ENCODE results near the gene IZUMO2.
"Not testable (repeated sequence)": the region's sequence is repeated elsewhere in the genome, so short reads cannot be mapped to it uniquely, and the experiment has no call there.

The IZUMO2 gene

DNA sequence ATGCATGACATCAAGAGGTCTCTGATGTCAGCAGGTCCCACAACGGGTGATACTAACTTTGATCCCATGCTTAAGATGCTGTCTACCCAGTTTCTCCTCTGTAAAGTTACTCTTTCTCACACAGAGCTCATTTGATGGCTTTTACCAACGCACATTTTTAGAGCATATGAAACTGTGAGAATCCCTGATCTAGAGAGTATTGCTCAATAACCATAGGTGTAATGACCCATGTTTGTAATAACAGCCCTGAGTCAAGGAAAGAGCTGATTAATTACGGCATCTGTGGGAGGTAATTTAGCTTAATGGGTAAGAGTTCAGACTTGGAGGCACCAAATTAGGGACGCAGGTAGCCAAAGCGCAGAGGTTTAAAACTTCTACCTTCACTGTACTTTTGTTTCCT, 18.0 kb upstream of the IZUMO2 start:
- no peak for DNase-seq

DNA sequence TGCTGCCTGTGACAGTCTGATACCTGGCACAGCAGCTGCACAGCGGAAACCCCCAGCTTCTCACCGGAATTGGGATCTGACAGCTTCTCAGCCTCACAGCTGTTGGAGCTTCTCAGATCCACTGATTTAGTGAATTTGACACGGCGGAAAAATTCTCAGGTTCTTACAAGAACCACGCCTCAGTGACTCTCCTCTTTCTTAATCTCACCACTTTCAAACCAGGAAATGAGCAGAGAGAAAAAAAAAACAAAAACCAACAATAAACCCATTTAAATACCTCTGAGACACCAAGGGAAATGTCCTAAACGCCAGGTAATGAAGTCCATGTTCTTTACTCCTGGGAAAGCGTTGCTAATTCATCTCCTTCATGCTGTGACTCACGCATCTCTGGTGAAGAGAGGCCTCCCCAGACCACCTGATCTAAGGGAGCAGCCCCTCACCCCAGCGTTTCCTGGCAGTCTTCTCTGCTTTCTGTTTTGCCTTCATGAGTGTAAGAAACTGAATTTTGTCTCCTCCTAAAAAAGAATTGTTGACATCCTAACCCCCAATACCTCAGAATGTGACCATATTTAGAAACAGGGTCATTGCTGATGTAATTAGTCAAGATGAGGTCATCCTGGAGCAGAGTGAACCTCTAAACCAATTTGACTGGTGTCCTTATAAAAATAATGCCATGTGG, 15.9 kb upstream of the IZUMO2 start:
- DNase-seq: no peak

DNA sequence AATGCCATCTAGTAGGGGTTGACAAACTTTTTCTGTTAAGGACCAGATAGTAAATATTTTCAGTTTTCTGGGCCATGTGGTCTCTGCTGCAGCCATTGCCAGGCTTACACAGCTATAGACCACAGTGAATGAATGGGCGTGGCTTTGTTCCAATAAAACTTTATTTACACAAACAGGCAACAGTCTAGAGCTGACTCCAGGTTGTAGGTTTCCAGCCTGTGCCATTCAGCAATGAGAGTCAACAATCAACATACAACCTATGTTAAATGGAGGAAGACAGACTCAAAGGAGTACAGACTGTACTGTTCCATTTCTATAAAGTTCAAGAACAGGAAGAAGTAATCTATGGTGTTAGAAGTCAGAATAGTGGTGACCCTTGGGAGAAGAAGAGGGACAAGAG, 15.2 kb upstream of the IZUMO2 start:
- no peak for DNase-seq

- DNase-seq: no peak
Measured at GRCh38 chr19:50176775-50177174, 13.7 kb upstream of the IZUMO2 start.

GRCh38 chr19:50175924-50176323, 12.8 kb upstream of the IZUMO2 start:
- DNase-seq: no peak

- DNase-seq: no peak
Measured at GRCh38 chr19:50174100-50174793, 11.2 kb upstream of the IZUMO2 start.

DNA sequence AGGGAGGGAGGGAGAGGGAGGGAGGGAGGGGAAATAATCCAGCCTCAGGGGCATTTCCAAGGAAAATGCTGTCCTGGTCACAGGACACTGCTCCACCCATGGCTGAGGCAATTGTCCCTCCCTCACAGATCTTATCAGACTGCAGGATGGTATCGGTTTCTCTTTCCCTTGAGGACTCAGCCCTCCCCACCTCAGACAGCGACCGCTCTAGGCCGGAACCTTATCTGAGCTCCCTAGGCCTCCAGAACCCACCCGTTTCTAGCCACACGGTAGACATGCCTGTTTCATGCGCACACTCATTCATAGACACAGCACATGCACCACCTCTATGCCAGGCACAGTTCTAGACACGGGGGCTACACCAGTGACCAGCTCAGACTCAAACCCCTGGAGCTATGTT, 10.0 kb upstream of the IZUMO2 start:
- DNase-seq: no peak

- DNase-seq: no peak
Measured at GRCh38 chr19:50172726-50173125, 9.6 kb upstream of the IZUMO2 start.

DNA sequence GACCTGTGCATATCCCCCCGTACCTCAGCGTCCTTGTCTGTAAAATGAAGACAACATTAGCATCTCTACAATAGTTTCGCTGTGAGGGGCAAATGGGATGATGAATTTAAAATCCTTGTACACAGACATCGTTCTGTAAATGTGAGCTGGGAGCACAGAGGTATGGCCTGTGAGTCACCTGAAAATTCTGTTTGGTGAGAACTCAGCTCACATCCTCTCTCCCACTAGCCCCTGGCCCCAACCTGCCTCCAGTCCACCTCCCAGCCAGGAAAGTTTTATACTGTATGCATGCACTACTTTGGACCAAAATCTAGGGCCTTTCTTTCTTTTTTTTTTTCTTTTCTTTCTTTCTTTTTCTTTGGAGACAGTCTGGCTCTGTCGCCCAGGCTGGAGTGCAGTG, 8.7 kb upstream of the IZUMO2 start:
- no peak for DNase-seq

DNA sequence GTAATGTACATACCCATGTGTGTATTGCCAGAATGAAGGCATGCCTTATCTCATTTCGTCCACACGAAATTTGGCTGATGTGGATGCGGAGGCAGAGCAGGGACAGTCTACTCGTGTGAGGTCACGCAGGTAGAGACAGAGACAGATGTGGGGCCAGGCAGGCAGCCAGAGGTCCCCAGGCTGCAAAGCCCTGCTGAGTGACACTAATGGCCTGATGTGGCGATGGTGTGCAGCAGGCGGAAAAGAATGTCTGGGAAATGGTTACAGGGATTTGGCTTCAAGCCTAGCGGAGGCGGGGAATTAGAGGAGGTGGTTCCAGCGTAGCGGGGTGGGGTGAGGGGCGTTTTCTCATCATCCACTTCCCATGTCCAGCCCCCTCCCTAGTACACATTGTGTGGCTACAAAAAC, 4.2 kb upstream of the IZUMO2 start:
- DNase-seq: no peak

DNA sequence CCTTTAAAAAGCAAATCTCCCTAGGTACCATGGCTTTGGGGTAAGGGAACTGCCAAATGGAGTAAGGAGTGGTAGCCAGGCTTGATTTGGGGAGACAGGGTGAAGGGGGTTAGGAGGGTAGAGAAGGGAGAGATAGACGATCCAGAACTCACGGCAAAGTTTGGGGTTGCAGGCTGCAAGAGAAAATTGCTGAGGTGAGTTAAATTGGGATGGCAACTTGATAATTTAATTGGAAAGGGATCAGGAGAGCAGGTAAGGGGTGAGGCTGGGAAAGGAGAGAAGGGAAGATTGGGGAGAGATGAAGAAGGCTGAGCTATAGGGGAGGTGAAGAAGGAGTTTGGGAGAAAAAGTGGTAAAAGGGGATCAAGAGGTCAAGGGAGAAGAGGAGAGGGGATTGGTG, 4.0 kb downstream of the IZUMO2 start:
- no peak for DNase-seq

DNA sequence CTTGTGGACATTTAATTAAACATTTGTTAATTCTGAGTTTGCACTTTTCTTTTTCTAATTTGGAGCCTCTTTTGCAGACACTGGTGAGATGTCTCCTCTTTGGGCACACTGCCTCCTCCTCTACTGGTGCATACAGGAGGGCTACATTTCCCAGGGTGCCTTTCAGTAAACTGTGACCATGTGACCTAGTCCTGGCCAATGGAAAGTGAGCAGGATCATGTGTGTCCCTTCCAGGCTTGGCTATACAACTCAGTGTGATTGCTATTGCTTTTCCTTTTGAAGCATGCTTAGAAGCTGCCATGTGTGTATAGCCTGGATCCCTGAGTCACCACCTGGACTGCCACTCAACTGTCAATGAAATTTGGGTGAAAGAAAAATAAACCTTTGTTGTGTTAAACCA, 4.5 kb downstream of the IZUMO2 start:
- DNase-seq: no peak

DNA sequence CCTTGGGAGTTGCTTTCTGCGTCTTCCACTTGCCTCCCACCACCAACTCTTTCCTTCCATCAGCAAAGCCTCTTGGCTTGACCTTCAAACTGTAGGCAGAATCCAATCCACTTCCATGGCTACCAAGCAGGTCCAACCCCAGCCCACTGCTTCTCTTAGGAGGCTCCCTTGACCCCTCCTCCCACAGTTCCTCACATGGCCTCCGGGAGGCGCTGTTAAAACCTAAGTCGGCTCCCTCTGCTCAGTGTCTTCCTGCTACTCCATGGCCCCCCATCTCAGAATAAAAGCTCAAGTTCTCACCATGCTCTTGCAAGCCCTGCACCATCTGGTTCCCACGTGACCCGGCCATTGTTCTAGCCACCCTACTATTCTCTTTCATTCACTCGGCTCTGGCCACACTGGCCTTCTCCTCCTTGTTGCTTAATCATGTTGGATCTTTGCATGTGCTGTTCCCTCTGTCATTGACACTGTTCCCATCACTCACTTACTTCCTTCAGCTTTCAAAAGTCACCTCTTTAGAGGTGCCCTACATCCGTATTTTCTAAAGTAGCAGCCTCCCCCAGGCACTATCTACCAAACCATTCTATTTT, 7.5 kb downstream of the IZUMO2 start:
- DNase-seq: no peak

DNA sequence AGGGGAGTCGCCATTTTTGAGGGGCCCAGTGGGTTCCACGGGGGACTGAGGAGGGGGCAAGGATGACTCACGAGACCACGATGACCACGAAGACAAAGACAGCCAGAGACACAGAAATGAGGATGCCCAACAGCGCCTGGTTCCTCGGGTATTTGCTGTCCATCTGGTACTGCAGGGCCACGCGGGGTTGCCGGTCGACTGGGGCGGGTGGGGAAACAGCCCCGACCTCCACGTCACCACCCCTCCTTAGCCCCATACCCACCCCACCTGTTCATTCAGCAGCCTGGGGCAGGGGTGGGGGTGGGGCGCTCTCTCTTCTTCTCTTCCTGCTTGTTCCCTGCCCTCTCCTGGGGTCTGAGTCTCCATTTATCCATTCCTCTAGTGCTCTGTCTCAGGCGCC, 8.6 kb downstream of the IZUMO2 start:
- DNase-seq: no peak

DNA sequence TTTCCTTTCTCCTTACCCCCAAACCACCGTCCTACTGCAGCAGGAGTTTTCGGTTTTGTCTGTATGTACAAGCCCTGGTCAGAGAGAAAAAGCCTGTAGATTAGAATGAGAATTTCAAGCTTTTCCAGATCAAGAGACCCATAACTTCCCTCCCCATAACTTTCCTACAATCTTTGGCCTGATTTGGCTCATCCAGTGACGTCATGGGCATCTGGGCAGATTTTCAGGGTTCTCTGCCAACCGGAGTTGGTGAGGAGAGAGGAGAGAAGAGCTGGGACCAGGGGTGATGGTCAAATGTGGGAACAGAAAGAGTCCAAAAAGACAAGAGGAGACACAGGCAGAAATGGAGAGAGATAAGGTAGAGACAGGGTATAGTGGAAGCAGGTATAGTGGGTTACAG, 10.5 kb downstream of the IZUMO2 start:
- DNase-seq: no peak

DNA sequence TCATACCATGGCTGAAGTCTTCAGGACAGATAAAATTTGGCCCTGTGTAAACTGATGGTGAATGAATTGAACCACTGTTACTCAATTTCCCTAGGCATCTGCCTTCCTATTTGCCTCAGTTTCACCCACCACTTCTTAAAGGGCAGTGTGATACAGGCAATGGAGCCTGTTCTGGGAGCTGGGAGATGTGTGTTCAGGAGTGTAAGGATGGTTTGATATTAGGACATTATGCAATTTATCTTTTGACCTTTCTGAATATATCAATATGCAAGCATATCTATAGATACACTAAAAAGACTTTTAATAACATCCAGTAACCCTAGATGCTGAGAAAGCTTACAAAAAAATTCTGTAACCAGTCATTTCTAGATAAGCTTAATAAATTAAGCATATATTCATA, 14.6 kb downstream of the IZUMO2 start:
- DNase-seq: no peak

- DNase-seq: no peak
Measured at GRCh38 chr19:50147462-50148423, 15.3 kb downstream of the IZUMO2 start.

DNA sequence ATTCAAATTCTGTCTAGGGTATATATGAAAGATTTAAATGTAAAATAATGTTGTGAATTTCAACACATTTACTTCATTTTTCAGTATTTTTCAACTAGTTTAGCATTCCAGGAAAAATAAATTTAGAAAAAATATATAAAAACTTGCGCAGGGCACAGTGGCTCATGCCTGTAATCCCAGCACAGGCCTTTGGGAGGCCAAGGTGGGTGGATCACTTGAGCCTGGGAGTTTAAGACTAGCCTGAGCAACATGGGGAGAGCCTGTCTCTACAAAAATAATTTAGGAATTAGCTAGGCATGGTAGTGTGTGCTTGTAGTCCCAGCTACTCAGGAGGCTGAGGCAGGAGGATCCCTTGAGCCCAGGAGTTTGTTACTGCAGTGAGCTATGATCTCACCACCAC, 21.2 kb downstream of the IZUMO2 start:
- not testable (repeated sequence) for DNase-seq

GRCh38 chr19:50140118-50140845, 22.8 kb downstream of the IZUMO2 start:
- not testable (repeated sequence) for DNase-seq

GRCh38 chr19:50136603-50137365, 26.3 kb downstream of the IZUMO2 start:
- DNase-seq: not testable (repeated sequence)

DNA sequence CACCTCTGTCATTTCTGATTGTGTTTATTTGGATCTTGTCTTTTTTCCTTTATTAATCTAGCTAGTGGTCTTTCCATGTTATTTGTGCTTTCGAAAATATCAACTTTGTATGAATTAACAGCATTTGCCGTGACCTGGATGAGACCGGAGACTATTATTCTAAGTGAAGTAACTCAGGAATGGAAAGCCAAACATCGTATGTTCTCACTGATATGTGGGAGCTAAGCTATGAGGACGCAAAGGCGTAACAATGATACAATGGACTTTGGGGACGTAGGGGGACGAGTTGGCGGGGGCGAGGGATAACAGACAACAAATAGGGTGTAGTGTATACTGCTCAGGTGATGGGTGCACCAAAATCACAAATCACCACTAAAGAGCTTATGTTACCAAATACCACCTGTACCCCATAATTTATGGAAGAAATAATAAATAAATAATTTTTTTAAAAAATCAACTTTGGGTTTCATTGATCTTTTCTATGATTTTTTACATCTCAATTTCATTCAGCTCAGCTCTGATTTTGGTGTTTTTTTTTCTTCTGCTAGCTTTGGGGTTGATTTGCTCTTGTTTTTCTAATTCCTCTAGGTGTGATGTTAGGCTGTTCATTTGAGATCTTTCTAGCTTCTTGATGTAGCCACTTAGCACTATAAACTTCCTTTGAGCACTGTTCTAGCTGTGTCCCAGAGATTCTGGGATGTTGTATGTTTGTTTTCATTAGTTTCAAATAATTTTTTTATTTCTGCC, 27.1 kb downstream of the IZUMO2 start:
- DNase-seq: not testable (repeated sequence)
